Activated CD8-positive, alpha-beta memory T cell treated with anti-CD3 and anti-CD28 coated beads for 48 hours (primary cell): Measurements from ENCODE around the gene CDH23.

ENCODE experiments used
- DNase-seq, 3 experiments: peaks; one replicate each; pipeline ENCODE4 v3.0.0-alpha.2; 2020; ENCODE audit warnings: low read depth in 2 of 3, low spot score in 2 of 3

Gene CDH23

DNA sequence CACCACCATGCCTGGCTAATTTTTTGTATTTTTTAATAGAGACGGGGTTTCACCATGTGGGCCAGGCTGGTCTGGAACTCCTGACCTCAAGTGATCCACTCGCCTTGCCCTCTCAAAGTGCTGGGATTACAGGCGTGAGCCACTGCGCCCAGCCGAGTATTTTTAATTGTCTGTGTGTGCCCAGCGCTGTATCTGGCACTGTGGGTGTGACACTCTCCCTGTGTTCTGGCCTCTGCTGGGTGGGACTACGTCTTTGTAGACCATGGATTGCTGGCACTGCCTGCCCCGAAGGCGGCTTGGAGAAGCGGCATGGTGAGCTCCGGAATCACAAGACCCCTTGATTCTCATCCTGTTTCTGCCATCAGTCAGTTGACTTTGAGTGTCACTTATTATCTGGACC is 136.2 kb downstream of the CDH23 start:
- no peak for DNase-seq

DNA sequence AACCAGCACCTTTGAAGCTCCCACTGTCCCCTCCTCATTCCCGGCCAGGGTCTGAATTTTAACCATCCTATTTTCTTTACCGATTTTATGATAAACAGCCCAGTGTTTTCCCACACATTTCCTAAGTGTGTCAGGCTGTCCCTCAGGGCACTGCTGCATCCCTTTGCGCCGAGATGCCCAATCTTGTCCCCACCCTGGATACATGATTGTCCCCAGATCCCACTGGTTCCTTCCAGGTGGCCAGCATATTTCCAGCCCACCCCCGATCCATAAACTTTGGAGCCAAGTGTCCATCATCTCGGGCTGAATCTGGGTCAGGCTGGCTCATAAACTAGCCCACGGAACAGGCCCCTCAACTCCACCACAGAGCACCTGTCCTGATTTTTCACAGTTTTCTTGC is 137.2 kb downstream of the CDH23 start:
- DNase-seq = no peak

DNA sequence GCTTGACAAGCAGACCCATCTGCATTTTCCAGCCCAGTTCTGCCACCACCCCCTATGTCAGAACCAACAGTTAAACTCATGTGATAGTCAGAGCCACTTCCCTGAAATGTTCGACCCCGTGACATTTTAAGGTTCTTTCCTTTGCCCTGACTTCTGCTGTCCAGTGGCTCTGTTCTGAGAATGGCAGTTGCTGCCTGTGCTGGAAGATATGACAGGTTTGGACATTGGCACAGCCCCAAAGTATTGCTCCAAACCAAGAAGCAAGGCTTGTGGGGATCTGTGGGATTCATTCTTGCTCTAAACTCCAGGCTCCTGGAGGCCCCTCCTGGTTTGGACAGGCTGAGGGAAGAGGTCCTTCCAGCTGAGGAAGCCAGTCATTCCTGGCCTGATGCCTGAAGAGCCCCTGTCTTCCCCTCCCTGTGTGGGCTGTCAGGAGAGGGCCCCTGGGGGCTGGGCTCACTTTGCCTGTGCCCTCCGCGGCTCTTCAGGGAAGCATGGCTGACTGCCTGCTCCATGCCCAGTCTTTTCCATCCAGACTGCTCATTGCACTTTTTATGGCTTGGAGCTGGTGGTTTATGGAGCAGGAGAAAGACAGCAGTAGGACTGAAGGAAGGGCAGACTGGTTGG is 138.0 kb downstream of the CDH23 start:
- DNase-seq = no peak

DNA sequence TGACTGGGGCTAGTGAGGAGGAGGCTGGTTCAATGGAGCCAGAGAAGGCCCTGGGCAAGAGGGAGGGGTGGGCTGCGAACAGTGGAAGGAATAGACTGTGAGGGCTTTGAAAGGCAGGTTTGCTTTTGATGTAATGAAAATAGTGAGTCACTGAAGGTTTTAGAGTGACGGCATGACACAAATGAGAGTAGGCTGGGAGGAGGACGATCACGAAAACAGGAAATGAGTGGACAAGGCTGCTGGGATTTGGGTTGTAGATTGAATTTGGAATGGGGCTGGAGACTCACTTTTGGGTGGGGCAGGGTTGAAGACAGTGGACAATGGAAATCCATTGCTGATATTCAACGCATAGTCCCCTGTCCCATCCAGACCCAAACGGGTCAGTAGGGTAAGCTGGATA is 139.6 kb downstream of the CDH23 start:
- DNase-seq = no peak

DNA sequence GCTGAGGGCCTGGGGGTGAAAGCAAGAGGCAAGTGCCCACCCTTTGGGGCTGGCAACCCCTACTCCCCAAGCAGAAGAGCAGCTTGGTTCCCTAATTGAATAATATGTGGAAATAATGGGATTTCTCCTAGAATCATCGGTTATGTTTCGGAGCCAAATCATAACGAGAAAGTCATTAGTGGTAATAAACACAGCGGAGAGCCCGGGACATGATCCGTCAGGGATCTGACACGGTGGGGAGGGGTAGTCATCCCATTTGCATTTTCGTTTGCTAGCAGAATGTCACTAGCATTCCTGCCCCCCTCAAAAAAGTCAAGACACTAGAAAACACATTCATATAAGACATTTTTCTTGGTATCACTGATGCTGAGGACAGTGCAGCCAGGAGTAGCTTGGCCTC is 140.4 kb downstream of the CDH23 start:
- no peak for DNase-seq

DNA sequence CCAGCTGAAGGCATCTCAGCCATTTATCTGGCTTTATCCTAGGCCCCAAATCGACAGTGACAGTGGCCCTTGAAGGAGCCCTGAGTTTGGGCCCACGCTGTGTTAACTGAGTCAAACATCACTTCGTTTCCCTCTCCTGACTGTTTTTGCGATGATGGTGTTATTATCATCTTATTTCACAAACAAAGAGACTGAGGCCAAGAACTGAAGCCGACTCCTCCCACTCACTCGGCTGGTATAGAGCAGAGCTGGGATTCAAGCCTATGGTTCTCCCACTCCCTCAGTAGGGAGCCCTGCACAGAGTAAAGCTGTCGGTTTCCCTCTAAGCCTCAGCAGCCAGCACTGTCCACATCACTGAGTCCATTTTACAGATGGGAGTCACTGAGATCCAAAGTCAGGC is 141.0 kb downstream of the CDH23 start:
- no peak for DNase-seq

DNA sequence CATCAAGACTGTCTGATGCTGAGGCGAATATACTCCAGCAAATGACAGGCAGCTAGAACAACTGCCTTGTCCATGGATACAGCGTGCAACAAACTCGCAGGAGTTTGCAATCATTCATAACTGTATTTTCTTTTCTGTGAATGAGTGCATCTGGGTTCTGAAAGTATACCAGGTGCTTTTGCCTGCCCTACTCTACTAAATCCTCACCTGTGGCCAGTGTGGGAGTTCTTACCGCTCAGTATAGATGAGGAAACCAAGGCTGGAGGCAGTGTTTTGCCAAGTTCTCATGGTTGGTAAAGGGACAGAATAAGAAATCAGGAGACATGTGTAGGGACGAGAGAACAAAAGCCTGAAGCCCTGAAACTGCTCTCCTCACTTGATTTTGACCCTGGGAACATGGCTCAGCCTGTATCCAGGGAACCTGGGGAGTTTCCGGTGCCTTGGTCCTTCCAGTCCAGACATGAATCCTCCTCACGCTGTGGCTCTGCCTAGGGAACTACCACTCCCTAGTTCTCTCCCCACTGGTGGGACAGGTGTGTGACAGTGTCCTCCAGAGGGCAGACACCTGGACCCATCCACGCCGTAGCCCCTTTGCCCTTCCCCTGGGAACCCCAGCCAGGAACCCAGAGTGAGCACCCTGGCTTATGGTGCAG is 142.0 kb downstream of the CDH23 start:
- DNase-seq = no peak

DNA sequence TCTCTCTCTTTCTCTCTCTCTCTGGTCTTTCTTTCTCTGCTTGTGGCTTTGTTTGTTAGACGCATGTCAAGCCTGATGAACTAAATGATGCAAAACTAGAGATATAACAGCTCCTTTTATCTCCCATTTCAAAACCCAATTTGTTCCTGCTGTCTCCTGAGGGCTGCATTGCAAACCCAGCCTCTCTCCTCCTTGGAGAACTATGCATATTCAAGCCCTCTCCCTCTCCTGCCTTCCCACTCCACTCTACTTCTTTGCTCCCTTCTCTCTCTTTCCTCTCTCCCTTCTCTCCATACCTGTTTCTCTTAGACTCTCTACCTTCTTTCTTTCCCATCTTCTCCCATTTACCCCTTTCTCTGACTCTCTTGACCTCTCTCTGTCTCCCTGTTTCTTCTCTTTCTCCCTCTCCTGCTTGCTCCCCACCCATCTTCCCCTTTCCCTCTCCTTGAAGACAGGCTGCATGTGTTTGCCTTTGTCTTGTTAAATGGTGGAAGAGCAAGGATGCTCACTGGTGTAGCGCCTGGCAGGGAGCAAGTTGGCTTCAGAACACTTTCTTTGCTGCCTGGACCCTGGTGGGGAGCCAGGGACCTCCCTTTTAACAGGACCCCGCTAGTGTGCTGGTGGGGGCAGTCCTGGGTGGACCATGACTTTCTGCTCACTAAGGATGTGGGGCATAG is 142.9 kb downstream of the CDH23 start:
- no peak for DNase-seq

DNA sequence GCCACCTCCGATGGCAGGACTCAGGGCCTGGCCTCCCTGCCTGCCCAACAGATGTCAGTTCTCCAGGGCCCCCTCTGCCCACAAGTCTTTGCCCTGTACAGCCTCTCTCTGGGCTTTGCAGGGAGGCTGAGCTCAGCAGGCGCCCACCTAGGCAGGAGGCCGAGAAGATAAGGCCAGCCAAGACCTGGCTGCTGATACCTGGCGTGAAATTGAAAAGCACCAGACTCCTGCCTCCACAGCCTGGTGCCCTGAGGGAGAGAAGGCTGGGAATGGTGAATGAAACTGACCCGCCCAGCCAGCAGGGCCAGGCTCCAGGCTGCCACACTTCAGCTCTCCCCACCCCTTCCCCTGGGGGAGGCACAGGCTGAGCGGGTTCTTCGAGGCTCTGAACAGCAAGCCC is 145.8 kb downstream of the CDH23 start:
- no peak for DNase-seq

DNA sequence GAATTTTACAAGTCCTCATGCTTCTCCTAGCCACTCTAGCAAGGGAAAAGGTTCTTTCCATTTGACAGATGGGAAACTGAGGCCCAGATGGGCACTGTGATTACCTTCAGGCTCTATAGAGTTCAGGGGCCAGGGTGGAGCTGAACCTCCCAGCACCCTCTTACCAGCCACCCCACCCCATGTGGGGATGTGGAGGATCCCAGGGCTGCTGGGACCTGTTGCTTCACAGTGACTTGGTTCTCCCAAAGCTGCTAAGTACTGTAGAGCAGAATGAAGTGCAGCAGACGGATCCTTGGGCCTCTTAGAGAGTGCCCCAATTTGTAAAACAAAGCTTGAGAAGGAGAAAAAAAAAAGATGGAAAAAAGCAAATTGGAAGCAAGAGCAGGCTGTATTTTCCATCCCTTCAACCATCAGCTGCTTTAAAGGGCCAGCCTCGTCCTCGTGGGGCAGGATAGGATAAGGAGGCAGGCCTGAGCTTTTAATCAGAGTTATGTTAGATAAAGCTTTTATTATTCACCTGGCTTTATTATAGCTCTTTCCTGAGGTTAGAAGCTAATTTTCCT is 147.0 kb downstream of the CDH23 start:
- DNase-seq = no peak

DNA sequence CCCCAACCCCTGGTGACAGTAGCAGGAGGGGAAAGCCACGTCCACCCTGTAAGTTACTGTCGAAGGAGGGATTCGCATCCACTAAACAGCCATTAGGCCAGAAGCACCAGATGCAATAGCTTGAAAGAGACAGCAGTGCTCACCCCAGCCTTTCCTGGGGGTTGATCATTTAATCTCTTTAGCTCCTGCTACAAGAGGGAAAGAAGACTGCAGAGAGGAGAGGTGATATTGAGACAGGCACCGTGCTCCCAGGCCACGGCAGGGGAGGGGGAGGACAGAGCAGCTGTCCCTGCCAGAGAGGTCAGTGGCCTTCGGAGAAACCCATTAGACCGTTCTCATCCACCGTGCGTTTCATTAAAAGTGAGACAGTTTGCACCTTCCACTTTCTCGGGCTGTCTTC is 148.3 kb downstream of the CDH23 start:
- DNase-seq = no peak

DNA sequence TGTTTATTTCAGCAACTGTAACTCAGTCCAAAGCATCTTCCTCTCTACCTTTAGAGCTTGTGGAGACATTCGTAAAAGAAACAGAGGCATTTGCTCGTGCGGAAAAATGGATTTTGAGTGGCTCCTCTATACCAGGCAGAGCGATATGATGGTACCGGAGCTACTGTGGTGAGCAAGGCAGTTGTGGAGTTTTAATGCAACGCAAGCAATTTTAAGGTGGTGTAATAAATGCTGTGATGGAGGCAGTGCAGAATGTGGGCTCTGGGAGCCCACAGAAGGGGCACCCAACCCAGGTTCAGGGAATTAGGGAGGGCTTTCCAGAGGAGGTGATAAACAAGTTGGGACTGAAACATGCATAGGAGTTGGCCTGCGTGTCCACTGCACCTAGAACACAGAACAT is 149.5 kb downstream of the CDH23 start:
- no peak for DNase-seq

DNA sequence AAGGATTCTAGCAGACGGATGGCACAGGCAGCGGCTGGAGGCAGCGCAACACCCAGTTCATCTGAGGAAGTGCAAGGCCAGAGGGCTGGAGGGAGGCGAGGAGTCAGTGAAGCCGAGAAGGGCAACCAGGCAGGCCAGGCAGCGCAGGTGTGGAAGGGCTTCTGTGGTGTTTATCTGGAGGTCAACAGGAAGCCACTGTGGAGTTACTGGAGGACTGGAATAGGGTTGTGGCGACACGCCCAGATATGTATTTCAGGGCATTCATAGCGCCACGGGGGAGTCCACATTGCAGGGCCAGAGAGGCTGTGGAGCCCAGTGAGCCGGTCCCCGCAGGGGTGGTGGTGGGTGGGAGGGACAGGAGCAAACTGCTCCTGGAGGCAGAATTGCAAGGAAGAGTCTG is 150.6 kb downstream of the CDH23 start:
- DNase-seq = no peak

DNA sequence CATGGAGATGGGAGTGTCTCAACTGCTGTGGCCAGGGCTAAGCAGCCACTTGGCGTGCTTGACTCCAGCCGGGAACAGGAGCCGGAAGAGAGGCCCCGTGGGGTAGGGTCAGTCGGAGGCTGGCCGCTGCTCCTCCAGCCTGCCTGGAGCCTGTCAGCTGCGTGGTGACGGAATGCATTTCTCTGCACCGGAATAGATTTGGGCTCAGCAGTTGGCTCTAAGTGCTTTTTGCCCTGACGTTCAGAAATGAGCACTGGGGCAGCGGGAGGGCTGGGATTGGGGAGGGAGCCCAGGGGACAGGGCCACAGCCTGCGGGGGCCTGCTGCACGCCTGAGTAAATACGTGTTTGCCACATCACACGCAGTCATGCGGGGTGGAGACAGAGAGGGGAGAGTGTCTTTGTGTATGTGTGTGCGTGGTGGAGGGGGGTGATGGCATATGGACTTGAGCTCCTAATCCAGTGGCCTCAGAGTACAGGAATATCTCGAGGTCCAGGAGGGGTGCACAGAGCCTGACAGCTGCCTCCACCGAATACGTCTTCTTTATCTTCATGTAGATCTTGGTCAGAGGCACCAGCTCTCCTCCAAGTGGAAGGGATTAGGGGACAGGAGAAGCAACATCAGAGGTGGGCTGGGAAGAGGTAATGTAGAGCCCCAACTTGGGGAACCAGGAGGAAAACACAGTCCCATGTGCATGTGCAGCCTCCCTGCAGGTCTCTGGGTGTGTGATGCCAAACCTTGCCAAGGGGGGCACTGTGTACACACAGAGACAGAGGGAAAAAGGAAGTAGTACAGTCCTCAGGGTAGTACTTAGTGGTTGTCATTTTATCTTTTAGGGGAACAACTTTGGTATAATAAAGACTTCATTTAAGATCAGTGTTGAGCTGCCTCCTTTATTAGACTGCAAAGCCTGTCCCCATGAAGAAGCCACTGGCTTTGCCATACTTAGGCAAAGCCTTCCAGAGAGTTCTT is 151.4 kb downstream of the CDH23 start:
- no peak for DNase-seq

DNA sequence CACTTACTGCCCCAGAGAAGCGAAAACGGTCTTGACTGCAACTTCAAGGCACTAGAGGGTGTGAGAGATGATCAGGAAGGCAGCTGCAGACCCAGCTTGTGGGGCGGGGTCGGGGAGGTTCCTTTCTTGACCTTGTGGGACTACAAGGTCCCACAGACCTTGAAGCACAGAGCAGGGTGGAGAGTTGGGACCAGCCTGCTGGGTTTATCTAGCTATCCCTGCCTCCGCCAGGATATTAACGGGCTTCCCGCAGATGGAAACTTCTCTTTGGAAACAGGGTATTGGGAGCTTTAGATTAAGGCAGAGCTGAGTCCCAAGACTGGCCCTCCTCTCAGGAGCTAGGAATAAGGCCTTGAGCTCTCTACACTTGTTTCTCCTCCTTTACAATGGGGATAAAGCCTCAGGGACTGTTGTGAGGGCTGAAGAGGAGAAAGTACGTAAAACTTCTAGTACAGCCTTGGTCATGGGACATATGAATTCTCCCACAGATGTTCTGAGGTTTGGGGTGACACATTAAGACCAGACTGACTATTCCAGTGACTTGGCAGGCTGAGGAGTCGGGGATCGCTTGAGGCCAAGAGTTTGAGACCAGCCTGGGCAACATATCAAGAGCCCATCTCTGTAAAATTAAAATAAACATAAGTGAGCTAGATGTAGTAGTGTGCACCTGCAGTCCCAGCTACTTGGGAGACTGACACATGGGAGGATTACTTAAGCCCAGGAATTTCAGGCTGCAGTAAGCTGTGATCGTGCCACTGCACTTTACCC is 153.2 kb downstream of the CDH23 start:
- no peak for DNase-seq

DNA sequence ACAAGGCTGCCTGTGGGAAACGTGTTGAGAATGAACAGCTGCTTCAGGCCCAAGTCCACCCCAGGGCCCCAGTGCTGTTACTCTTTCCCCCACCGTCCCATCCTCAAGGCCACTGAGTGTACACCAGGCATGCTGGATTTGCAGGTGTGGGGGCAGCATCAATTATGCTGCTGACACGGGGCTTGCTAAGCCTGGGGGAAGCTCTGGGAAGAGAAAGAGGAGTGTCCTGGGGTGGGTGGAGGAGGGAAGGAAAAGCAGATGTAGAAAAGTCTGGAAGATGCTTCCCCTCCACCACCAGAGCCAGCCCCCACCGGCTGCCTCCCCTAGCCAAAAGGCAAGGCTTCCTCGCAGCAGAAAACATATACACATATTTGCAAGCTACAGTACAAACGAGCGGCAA is 153.9 kb downstream of the CDH23 start:
- DNase-seq = no peak

DNA sequence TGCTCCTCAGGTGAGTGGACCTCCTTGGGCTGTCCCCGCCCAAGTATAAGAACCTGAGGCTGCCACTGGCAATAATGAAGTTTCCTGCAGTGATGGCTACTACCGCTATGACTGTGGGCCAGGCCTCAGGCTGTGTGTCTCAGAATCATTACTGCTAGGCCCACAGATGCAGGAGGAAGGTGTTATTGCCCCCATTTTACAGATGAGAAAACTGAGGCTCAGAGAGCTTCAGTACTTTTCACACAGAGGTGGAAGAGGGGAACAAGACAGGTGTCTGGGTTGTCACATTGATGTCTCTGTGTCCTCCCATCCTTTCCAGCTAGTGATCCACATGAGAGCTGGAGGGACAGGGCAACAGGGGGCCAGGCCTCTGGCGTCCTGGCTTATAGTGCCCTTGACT is 155.2 kb downstream of the CDH23 start:
- no peak for DNase-seq

DNA sequence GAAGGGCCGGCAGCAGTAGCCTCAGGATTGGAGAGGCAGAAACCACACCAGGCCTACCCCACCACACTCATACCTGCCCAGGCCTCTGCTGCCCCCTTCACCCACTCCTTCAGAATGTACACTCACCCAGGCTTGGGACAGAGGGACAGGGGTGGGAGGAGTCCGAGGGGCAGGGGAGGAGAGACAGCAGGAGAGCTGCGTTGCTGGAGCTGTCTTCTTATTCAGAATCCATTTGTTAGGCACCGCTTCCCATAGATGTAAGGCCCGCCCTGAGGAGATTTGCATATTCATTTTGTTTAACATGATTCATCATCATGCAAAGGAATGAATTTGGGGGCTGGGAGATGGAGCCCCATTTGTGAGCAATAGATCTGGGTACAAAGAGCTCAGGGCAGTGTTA is 156.7 kb downstream of the CDH23 start:
- no peak for DNase-seq

DNA sequence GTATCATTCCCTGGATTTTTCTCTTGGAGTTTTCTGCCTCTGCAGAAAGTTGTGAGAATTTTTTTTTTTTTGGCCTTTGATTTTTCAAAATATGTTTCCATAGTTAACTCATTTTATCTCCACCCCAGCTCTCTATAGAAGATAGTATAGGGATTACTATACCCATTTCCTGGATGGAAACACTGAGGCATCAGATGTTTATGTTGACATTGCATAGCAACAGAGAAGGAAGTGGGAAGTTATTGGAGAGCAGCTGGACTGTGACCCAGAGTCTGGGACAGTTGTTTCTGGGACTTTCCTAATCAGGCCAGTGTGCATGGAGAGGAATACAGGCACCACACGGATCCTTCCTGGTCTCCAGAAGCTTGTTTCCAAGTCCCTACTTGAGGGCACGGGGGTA is 158.0 kb downstream of the CDH23 start:
- DNase-seq = no peak

DNA sequence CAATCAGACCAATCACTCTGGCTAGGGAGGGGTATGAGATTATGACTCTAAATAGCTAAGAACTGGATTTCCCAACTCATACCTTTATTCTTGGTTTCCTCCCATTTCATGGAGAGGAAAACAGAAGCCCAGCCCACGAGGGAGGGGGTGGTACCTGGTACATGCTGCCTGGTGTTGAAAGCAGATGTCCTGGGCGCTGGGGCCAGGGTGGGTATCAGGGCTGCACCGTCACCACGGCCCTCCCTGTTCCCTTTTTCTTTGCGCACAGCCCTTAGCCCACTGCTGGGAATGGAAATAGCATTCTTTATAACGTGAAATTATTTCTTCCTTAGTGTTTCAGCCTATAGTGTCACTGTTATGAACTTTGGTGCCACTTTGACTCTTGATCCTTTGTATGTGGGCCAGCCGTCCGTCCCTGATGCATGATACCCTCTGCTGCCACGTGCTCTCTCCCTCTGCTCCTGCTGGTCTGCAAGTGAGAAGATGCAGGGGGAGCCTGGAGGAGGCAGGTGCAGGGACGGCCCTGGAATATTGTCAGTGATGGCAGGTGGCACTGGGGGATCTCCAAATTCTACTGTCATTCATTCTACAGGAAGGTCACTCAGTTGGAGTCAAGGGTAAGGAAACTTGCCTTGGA is 158.5 kb downstream of the CDH23 start:
- DNase-seq = no peak
